Left lobe of liver (tissue), 2 donors: Measurements from ENCODE around the gene CANX. TPM values are rescaled to one million over a fixed set of nuclear protein-coding genes. Genes with fewer than 3 reads are reported as not detected.
"Not testable (repeated sequence)": the region's sequence is repeated elsewhere in the genome, so short reads cannot be mapped to it uniquely, and the experiment has no call there.

Source experiments
- ATAC-seq: fragments of 200-7000 bp; cut with Tn5 transposase; one replicate; pipeline ENCODE4 v1.9.1; 2020; ENCODE audit warnings: mild to moderate bottlenecking, moderate library complexity
- DNase-seq: peaks from one replicate; pipeline ENCODE4 v3.0.0-alpha.2; 2020; ENCODE audit warnings: low spot score
- total RNA-seq: library from RNA; stranded (reverse); gene quantifications from one replicate; pipeline ENCODE4 v1.2.1, GENCODE V29; 2021
- donor health status: DM: no; HTN: no; CAD: no; lungs with moderate emphysema.
- donor health status: DM: no; HTN: yes; CAD: no.

The CANX gene
- total RNA-seq, 1 donor from 2014 or later: 501 TPM

DNA sequence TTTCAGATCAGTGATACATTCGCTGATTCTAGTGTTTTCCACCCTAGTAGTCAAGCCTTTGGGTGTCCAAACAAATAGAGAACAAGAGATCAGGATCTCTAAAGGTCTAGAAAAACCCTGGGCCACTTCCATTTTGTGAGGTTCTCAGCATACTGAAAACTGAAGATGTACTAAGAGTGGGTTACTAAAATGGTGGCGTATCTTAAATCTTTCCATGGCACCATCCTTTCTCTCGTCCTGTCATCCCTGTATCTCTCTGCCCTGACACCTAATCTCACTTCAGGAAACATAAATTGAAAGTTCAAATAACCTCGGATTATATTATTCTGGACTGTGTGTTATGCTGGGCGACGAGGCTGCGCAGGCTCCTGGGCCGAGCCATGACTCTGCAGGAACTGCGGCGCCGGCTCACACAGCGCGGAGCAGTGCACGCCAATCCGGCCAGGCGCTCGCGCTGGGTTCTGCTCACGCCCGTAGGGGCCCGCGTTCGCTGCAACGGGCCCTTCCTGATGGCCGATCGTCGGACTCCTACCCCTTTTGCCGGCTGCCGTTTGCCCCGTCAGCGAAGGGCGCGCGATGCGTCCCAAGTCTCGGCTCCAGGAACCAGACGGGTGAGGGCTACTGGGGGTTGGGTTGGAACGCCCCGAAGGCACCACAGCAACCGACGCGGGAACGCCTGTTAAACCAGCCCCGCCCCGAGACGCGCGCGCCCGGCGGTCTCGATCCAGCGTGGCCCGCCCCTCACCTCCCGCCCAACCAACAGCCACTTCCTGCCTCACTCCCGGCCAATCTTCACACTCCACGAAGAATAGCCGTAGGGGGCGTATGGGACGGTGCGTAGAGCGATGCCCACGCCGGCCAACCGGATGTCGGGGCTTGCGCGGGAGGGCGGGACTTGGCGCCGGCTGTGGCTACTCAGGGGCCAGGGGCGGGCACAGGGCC, 503 bp upstream of the CANX start:
- peak; percentile 100 for DNase-seq
- ATAC-seq: peak; percentile 90

DNA sequence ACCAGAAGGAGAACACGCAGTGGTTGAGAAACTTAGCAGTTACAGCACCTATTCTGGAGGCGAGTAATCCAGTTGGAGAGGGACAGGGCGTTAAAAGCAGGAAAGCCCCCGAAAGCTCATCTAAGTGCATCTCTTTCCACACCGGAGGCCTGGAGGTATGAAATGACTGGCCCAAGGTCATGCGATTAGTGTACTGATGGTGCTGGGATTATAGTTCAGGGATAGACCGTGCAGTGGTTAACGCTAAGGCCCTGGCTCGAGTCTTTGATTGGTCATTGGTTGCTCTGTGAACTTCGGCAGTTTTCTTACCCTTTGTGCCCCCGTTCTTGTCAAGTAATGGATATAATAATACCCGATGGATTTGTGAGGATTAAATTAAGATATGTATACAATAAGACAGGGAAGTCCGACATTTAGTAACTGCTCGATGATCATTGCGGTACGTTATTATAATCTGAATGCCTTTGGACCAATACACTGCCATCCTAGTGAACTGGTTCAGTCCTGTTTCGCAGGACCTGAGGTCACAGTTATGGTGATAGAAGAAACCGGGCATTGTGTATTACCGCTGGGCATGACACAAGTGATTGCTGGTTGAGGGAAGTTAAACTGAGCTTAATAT, 960 bp downstream of the CANX start:
- DNase-seq (no peak), ATAC-seq (peak; percentile 11)

DNA sequence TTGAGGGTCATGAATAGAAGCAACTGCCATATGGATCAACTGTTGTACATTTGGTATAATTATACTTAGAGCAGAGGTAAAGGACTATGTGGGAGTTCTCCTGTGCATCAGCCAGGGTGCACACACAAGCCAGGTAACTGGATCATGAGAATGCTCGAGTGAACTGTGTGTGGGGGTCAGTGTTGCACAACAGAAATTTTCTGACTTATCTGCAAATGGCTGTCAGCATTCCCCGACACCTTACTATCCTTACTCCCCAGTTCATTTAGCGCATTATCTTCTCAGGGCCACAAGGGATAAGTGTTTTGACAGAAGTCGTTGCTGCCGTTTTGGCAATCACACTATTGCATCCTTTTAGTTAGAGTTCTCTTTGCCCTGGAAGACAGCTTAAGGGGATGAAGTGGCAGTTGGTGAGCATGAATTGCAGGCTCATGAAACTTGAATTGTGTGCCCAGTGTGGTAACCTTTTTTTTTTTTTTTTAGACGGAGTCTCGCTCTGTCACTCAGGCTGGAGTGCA, 1.7 kb downstream of the CANX start:
- ATAC-seq (peak; percentile 23), DNase-seq (peak; percentile 64)

DNA sequence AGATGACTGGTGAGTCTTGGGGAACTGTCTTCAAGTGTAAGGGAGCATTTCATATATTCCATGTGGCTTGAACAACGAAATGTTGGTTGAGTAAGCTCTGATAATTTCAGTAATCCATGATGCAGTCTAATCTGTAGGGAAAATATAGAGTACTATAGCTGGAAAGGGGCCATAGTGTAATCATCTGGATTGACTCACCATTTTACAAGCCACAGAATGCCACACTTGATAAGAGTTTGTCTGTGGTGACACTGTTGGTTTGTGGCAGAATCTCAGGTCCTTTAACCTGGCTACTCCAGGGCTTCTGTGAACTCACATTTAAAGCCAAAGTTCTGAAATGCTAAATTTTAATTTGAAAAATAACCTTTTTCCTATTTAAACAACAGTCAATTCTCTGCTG, 17.5 kb downstream of the CANX start:
- DNase-seq: no peak
- no peak for ATAC-seq

DNA sequence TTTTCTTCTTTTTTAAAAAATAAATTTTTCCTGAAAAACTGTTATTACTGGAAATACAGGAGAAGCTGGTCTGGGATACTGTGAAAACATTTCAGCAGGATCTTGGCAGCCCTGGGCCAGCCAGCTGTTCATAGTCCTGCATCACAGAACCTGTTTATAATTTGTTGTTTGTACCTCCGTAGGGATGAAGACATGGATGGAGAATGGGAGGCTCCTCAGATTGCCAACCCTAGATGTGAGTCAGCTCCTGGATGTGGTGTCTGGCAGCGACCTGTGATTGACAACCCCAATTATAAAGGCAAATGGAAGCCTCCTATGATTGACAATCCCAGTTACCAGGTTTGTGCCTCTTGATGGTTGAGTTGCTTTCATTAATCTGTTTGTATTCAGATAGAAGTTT, 21.5 kb downstream of the CANX start:
- no peak for ATAC-seq
- no peak for DNase-seq

DNA sequence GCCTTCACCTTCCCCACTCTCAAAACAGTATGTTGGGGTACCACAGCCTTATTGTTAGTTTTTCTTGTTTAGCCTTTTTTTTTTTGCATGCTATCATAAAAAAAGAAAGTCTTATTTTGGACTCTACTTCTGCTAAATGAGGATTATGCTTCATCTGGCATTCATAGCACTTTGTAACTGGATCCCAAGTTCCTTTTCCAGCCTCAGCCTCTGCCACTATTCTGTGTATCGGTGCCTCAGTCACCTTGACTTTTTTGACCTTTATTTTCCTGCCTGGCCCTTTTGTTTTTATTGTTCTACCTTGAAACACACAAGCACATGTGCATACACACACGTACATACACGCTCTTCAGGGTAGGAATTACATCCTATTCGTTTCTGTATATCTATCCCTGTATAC, 25.4 kb downstream of the CANX start:
- DNase-seq: no peak
- no peak for ATAC-seq

DNA sequence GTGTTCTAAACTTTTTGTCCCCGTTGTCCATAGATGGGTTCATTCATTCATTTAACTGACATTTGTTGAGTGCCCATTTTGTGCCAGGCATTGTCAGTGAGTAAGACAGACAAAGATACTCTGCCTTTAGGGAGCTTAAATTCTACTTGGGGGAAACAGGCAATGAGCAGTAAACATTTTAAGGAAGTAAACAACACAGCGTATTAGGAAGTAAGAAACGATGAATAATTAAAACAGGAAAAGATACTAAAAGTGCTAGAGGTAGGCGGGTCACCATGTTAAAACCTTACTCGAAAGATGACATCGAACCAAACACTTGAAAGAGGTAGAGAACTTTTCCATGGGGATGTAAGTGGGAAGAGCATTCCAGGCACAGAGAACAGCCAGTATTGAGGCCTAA, 28.3 kb downstream of the CANX start:
- no peak for ATAC-seq

DNA sequence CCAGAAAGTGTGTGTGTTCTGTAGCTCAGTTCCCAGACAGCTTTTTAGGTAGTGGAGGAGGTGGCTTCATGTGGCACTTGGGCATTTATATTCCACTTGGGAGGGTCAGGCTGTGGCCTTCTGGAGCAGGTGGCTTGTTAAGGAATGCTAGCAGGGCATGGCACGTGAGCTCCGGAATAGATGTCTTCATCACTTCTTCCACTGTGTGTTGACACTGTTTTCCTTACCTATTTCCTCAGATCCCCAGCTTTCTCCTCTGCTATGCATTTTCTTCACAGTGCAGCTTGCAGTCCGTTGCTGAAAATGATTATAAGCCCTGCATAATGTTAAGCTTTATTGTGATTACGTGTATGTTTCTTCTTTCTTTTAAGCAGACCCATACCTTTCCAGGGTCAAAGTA, 30.5 kb downstream of the CANX start:
- ATAC-seq (no peak), DNase-seq (no peak)

More for the DNA sequence above, 28.3 kb downstream of the CANX start:
- DNase-seq: no peak

DNA sequence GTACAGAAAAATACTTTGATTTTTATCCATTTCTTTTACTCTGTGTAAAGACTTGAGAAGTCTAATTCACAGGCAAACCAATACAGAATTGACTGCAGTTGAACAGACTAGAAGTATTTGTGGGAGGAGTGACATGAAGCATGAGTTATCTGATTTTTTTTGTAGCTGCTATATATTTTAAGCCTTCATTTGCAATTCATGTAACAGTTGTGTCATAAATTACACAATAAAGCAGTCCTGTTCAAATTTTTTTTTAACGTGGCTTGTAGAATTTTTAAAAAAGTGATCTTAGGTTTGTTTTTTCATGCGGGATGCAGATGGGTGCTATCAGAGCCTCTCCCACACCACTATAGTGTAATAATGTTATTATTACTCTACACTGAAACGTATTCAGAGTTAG, 31.0 kb downstream of the CANX start:
- no peak for ATAC-seq
- DNase-seq: no peak

DNA sequence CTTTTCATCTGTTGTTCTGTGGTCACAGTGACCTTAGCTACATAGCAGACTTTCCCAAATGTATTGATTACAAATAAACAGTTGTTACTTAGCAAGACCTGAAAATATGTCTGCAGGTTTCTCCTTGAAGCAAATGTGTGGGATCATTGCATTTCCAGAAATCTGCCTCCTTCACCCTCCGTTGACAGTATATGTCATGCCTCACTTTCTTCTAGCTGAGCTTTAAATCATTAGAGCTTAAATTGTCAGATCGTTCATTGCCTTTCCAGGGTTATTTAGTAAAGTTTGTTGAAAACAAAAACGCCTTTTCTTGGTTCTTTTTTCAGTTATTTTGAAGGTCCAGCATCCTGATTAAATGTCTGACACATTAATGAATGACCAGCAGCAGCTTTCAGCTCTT, 31.6 kb downstream of the CANX start:
- no peak for DNase-seq
- no peak for ATAC-seq

DNA sequence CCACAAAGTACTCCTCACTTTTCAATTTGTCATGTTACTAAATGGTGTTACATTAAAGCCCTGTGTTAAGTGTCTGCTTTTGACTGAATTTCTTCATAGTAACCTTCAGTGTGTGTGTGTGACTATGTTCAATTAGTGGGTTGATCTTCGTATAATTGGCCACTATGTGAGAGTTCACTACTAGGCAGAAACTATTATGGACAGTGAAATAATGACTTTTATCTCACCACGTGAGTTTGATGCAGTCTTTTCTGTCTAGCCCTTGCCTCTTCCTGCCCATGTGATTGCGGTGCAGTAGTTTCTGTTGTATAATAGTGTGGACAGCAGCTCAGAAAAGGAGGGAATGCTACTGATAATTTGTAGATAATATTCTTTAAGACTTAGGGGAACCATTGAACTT, 32.1 kb downstream of the CANX start:
- DNase-seq (no peak), ATAC-seq (no peak)

DNA sequence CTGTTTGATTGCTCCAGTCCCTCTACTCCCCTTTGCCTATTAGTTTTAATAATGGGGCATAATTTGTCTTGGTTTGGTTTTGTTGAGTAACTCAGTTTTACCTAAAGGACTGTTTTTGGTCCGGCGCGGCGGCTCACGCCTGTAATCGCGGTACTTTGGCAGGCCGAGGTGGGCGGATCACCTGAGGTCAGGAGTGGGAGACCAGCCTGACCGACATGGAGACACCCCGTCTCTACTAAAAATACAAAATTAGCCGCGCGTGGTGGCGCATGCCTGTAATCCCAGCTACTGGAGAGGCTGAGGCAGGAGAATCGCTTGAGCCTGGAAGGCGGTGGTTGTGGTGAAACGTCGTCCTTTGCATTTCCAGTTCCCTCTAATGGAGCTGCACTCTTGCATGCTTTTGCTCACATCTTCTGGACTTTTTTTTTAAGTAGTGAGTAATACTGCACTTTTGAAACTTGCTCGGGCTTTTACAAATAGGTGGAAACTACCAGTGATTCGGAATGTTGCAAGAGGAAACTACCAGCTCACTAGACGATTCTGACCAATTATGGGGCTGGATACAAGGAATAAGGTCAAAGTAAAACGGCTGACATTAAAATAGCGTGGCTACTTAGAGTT, 33.1 kb downstream of the CANX start:
- ATAC-seq (peak; percentile 12), DNase-seq (peak; percentile 62)

DNA sequence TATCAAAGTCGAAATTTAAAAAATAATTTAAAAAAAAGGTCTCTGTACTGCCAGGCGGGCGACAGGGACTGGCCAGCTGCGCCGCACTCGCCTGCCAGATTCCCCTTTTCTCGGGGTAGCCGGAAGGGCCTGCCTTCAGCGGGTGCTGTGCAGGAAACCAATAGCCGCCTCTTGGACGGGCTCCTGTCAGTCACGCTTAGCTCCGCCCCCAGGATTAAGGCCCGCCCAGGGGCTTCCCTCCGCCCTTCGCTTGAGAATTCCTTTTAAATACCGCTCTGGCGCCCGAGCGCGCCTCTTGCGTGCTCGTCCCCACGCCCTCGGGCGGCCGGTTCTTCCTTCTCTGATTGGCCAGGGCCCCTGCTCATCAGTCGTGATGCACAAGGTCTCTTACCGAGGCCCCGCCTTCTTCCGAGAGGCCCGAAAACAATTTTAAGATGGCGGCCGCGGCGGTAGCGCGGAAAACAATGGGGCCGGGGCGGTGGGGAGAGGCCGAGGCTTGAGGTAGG, 33.7 kb downstream of the CANX start, which contains the start of gene MAML1:
Gene MAML1, plus strand, starts transcription at position 411 of the 506 bp plus-strand sequence. CDS start 291 bp downstream, outside the sequence.
- ATAC-seq: peak; percentile 93
- peak; percentile 100 for DNase-seq

DNA sequence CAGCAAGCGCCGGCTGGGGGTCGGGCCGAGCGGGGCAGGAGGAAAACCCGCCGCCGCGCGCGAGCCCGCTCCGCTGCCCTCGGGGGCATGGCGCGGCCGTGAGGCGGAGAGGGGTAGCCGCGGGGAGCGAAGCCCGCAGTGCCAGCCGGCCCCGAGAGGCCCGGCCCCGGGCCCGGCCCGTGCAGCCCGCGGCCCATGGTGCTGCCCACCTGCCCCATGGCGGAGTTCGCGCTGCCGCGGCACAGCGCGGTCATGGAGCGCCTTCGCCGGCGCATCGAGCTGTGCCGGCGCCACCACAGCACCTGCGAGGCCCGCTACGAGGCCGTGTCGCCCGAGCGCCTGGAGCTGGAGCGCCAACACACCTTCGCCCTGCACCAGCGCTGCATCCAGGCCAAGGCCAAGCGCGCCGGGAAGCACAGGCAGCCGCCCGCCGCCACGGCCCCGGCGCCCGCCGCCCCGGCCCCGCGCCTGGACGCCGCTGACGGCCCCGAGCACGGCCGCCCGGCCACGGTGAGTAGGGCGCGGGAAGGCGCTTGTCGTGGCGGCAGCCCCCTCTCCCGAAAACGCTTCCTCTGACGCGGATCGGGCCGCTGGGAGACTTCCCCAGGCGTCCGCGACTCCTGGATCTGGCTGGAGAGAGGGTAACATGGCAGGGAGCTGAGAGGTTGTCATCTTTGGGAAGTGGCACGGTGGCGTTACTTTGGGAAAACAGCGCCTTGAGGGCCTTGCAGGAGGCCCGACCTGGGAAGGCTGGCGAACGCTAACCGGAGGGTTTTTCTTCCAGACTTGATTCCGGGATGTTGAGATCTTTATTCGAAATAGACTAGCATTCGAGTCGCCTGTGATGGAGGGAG, 34.4 kb downstream of the CANX start:
- DNase-seq: peak; percentile 65
- ATAC-seq: peak; percentile 60

DNA sequence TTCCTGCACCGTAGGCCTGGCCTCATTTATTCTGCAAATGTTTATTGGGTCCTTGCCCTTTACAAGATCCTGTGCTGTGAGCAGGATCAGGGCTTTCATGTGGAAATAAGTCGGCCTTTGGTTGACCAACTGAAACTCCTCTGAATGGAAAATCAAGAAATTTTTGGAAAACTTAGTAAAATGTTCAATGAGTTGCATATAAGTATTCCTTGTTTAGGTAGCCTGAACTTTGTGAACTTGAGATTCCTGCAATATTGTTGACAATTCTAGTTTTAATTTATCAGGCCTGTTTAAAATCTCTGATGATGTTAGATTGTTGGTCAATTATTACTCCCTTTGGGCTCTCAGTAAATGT, 35.0 kb downstream of the CANX start:
- DNase-seq: no peak
- no peak for ATAC-seq

DNA sequence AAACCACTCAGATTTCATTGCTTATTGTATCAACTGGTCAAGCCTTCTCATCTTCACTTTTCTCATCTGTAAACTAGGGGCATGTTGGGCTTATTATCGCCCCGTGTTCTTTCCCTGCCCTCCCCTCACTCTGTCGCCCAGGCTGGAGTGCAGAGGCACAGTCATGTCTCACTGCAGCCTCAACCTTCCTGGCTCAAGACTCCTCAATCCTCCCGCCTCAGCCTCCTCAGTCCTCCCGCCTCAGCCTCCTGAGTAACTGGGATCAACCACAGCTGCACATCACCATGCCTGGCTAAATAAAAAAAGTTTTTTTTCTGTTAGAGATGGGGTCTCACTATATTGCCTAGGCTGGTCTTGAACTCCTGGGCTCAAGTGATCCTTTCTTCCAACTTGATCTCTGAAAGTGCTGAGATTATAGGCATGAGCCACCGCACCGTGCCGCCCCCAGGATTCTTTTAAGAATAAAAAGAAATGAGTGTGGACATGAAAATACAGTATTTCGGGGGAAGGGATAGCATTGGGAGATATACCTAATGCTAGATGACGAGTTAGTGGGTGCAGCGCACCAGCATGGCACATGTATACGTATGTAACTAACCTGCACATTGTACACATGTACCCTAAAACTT, 35.9 kb downstream of the CANX start:
- DNase-seq (no peak), ATAC-seq (no peak)

DNA sequence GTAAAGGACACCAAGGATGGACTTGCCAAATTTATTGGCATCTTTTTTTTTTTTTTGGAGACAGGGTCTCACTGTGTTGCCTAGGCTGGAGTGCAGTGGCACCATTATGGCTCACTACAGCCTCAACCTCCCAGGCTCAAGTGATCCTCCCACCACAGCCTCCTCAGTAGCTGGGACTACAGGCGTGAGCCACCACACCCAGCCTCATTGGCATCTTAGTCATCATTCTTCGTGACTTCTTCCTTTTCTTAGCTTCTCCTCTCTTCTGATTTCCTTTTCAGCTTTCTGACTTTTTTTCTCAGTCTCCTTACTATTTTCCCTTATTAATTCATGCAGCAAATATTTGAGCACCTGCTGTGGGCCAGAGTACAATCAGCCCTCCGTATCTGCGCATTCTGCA, 40.0 kb downstream of the CANX start:
- DNase-seq: no peak
- ATAC-seq: no peak

DNA sequence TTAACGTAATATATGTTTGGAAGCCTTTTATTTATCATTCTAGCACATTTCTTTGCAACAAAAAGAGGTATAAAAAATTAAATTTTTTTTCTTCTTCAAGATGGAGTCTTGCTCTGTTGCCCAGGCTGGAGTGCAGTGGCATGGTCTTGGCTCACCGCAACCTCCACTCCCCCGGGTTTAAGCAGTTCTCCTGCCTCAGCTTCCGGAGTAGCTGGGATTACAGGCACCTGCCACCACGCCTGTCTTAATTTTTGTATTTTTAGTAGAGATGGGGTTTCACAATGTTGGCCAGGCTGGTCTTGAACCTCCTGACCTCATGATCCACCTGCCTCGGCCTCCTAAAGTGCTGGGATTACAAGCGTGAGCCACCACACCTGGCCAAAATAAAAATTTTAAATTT, 45.3 kb downstream of the CANX start:
- peak; percentile 21 for DNase-seq
- not testable (repeated sequence) for ATAC-seq

DNA sequence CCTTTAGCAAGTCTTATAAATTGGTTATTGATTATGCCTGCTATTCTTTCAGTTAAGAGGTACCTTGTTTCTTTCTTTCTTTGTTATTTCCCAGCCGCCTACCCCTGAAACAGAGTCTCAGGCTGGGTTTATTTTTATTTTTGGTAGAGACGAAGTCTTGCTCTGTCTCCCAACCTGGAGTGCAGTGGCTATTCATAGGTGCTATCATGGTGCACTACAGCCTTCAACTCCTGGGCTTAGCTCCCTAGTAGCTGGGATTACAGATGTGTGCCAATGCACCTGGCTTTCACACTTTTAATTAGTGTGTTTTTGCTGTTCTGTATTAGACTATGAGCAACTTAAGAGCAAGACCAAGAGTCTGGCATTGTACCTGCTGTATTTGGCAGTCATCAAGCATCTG, 48.1 kb downstream of the CANX start:
- DNase-seq: no peak
- ATAC-seq: no peak

DNA sequence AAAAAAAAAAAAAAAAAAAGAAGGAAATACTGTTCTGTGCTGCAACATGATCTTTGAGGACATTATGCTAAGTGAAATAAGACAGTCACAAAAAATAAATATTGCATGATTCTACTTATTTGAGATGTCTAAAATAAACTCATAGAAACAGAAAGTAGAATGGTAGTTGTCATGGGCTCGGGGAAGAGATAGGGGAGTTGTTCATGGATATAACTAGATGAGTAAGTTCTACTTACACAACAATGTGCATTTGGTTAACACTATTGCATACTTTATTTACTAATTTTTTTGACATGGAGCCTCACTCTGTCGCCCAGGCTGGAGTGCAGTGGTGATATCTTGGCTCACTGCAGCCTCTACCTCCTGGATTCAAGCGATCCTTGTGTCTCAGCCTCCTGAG, 49.0 kb downstream of the CANX start:
- DNase-seq: peak; percentile 19
- ATAC-seq: no peak
